ENCODE measurements around the gene CADPS.

The CADPS gene

DNA sequence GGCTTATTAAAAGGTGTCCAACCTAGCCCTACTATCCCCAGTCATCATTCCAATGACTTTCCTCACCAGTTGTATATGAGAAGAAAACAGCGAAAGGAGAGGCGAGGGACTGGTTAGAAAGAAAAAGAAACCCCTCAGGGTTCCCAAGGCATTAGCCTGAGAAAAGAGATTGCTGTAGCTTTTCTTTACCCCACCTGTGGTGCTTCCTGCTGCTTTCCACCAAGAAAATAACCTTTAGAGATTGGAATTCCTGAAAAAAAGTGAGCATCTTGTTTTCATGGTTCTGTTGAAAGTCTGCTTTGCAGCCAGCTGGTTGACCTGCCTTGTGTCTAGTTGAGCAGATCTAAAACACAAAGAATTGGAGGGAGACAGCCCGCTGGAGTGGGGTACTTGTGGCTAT, 196.4 kb downstream of the CADPS start:
- no peak for DNase-seq

DNA sequence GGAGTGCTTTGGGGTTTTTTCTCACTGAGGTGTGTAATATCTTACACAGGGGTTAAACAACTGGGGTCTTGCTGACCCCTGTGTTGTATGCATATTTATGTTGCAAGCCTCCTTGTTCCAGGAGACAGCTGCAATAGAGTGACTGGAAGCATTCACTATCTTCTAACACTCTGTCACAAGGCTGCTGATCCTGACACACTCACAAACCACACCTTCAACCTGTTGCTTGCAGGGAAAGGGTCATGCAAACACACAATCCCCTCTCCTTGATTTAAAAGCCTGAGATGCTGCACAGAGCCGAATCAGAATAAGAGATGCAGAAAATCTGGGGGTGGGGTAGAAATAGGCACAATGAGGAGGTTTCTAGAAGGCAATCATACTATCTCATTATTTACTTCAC, 197.3 kb downstream of the CADPS start:
- no peak for DNase-seq

DNA sequence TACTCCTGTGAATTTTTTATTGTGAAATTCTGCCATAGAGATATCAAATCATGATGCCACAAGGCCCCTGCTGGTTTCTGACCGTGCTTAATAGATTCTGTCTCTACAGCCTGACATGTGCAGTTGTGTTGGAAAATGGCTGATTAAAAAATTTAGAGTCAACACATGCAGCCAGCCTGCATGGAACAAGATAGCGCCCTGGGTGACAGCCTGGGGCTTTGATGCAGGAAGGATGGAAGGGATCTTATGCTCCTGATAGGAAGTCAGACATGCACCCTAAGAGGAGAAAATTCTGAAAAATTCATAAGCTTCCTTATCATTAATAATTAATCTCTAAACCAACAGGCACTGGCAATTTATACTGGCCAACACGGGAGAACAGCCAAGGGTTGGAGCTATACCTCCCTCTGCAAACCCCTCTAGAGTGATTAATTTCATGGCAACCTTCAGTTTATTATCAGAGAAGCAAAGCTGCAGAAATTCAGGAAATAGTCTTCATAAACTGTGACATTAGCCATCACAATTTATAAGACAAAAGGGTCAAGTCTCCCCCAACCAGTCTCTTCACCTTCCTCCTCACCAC, 198.4 kb downstream of the CADPS start:
- no peak for DNase-seq

DNA sequence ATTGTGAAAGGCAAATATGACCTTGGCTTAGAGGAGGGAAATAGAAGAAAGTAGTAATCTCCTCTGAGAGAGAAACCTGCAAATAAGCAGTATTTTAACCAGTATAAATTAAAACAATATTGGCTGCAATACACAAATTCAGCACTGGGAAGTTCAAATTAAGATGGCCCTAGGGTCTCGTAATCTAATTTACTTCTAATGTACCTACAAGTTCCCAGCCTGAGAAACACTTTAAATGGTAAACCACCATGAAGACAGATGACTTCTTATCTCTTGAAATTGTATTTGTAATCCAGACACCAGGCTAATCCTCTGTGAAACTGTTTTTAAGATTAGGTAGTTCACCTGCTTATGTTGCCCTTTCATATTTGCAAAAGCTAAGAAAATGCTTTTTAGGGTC, 199.7 kb downstream of the CADPS start:
- no peak for DNase-seq

DNA sequence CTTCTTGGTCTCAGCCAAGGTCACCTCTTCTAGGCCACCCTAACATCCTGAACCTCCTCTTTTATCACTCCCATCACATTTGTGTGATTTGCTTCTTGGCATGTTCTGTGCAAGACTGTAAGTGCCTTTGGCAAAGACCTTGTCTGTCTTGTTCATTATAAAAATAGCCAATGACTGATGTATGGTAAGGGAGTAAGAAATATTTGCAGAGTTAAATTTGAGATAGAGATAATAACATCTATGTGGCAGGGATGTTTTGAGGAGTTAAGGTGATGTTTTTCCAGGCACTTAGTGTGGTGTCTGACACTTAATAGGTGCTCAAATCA, 202.3 kb downstream of the CADPS start:
- no peak for DNase-seq

DNA sequence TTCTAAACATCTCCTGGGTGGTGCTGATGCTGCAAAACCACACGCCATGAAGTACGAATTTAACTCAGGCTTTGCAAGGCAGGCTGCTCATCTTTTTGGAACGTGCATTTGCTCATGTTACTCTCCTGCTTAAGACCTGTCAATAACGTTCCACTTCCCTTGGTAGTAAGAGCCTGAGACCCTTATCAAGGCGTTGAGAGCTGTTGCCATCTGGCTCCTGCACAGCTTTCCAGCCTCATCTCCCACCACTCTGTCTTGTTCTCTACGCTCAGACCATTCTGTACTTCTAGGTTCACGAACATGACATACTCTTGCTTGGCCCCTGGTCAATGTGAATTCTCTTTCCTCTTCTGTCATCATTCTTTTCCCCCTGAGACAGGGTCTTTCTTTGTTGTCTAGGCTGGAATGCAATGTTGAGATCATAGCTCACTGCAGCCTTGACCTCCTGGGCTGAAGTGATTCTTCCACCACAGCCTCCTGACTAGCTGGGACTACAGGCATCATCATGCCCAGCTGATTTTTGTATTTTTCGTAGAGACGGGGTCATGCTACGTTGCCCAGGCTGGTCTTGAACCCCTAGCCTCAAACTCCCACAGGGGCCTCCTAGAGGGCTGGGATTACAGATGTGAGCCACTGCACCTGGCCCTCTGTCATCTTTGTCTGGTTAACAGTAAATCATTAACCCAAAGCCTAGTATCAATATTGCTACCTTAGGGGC, 202.8 kb downstream of the CADPS start:
- no peak for DNase-seq

DNA sequence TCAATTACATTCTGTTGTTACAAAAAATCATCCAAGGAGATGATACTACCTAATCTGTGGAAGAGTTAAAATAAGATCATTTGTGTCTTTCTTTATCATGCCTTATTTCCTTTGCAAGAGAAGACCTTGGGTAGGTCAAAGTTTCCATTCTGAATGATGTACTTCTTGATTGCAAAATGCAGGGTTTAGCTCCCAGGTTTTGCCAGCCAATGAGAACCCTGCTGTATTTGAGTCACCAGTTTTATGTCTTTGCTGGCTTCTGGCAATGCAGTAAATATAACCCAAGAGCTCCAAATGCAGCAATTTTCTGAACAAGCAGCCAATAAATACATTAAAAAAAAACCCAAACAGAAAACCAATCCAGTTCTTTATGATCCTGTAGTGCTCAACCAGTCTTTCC, 204.9 kb downstream of the CADPS start:
- DNase-seq, result no peak

DNA sequence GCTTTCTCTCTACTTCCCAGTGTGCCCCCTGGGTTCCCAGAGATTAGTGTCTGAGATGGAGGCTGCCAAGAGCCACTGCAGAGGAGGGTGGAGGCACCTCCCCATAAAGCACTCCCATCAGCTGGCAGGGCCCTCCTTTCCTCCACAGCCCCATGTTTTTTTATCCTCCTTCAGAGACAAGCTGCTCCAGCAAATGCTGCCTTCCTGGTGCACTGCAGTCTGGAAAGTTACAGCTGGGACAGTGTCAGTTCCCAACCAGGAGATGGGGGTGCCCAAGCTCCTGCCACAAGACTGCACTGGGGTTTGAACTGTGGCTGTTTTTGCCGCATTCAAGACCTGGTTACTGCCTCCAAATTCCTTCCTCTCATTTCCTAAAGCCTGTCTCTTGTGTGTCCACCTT, 206.1 kb downstream of the CADPS start:
- no peak for DNase-seq

DNA sequence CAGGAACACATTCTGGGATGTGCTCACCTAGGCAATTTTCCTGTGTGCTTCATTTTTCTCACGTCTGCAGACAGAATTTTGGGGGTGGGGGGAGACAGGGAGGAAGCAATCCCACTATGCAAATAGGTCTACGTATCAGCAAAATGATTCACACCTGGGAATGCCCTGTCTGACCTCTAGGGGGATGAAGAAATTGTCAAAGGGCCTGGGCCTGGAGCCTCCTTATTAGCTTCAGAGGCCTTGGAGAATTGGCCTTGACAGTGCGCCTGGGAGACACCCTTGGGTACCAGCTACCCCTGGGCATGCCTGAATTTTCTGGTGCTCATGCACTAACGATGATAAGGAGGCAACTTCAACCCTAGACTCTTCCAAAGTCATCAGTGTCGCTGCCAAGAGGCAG, 207.5 kb downstream of the CADPS start:
- no peak for DNase-seq

DNA sequence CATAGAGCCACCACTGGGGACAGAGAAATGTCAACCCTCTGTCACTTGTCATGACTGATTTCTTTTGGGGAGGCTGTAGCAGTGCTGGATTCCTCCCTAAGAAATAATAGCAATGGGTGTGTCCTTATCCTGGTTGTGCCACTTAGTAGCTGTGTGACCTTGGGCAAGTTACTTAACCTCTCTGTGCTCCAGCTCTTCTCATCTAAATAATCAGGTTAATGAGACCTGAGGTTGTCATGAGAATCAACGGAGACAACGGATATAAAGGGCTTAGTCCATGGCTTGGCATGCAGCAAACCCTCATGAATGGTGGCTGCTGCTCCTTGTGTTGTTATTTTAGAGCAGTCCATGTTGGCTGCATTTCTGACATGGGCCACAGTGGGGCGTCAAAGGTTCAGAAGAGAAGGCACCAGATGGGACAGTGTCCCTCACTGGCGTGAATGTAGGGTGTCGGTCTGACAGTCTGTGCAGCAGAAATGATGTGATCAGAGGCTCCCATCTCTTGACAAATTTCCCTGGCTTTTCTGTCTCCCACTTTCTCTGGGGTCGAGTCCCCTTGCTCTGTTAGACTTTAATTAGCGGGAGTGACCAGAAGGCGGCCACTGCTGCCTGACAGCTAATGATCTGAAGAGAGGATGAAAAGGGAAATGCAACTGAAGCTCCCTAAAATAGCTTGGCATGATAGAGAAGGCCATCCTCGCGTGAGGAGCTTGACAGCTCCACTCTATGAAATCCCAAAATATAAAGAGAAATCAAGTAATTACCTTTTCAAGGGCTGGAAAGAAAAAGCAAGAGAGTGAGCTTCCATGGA, 209.4 kb downstream of the CADPS start:
- DNase-seq, result peak; percentile 2

DNA sequence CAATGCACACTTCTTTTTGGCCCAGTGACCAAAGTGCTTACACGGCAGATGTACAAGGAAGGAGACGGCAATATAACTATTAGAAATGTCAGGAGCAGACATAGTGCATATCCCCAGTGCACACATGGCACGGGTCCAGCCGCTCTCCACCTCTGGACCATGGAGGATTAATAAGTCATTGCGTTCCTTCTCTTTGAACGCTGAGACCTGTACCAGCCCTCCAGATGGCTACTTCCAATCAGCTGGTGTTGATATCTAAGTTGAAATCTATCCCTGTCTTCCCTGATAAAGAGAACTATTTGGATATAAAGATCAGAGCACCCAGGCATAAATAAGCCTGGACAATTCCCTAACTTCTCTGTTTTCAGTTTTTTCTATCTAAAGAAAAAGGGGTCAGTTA, 212.5 kb downstream of the CADPS start:
- no peak for DNase-seq

DNA sequence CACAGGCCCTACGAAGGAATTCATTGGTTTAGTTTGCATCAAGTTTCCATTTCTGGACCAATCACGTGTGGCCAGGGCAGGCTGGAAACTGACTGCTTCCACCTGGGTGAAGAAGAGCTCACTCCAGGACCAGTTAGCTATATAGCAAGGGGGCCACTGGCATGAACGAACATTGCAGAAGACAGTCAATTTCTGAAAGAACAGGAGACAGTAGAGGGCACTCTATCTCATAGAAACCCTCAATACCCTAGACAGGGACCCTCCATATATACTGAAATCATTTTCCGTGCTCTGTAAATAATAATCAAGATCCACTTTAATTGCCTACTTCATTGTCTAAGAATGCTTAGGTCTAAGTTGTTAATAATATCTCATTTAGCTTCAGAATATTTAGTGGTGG, 215.6 kb downstream of the CADPS start:
- no peak for DNase-seq

DNA sequence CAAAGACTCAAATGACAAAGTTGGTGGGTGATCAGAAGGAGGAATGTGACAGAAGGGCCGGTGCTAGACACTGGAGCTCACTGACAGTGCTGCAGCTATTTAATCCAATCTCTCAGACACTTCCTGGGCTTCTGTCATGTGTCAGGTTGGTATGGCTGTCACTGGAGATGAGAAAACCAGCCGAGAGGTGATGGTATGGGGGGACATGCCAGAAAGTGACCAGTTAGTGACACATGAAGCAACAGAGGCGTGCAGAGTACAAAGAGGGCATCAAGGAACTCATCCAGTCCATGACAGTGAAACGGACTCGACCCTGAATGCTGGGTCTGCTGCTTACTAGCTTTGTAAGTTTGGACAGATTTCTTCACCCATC, 219.5 kb downstream of the CADPS start:
- DNase-seq, result no peak

DNA sequence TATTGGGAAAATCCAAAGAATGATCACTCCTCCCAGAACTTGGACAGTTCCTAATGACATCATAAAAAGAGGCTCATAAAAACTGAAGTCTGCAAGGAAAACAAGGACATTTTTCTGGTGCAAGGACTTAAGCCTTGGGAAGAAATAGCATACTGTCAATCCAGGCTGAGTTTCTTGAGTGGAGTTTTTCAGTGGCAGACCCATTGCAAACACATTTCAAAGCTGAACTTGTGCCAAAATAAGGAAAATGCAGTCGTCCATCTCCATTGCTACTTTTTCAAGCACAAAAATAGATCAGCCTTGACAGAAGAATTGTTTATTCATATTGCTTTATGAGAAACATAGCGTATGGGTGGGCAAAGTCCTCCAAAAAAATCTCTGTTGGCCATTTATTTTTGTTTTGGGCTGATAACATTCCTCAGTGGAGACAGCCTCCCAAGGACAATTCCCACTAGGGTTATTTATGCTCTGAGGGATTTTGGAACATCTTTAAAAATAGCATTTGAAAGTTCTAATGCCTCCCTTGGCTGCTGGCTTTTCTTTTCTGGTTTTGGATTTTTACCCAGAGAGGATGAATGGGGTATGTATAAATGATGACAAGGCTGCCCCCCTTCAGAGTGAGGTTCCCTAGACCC, 220.0 kb downstream of the CADPS start:
- DNase-seq, result no peak

DNA sequence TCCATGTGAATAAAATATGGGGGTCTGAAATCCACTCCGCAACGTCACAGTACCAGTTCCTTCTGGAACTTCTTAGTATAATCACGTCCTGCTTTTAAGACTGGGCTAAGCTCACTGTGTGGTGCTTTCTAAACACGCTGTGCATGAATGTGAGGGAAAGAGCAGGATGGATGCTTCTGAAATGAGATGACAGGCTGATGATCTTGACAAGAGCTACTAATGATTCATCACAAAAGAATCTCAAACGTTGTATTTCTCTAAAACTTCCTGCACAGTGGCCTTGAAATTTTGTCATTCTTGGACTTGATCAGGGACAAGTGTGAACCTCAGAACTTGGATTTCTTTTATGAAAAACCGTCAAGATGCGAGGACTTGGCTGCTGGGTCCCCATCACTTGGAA, 221.4 kb downstream of the CADPS start:
- DNase-seq, result no peak

DNA sequence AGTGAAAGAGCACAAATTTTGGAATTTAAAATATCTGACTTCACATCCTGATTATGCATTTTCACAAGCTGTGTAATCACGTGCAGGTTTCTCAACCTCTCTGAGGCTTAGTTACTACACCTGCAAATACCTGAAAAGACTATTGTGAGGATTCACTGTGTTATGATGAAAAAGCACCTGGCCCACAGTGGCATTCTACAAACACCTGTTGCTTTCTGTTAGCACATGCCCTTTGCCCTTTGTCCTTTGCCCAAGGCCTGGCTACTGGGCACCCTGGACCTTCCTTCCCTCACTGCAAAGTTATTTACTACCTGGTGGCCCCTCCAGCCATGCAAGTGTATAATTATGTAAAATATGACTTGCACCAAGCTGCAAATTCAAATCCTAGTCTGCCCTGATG, 227.5 kb downstream of the CADPS start:
- DNase-seq, result no peak

DNA sequence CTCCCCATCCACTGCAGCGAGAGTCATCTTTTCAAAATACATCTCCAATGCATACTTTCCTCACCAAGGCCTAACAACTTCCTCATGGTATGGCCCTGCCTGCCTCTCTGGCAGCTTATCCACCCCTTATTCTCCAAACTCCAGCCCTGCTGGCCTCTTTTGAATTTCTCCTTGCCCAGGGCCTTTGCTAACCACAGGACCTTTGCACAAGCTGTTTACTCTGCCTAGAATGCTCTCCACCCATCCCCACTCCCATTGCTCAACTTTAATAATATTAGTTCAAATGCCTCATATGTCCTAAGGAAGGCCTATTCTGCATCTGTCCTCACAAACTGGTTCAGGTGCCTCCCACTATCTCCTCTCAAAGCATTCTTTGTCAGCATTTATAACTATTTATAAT, 230.7 kb downstream of the CADPS start:
- DNase-seq, result no peak

DNA sequence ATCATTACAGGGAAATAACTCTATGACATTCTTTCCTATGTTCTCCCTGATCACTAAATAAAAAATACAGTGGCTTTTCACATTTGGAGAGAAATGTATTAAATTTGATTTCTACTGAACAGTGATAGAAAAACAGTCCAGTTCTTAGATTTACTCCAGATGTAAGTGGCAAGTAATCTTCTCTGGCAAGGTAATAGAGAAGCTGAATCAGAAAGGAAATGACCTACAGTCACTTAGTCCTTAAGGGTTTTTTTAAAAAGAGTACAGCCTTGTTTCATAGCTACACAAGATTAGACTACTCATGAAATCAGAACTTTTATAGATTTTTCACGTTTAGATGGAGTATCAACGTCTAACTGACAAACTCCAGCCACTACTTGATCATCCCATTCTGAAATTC, 236.9 kb downstream of the CADPS start:
- no peak for DNase-seq

DNA sequence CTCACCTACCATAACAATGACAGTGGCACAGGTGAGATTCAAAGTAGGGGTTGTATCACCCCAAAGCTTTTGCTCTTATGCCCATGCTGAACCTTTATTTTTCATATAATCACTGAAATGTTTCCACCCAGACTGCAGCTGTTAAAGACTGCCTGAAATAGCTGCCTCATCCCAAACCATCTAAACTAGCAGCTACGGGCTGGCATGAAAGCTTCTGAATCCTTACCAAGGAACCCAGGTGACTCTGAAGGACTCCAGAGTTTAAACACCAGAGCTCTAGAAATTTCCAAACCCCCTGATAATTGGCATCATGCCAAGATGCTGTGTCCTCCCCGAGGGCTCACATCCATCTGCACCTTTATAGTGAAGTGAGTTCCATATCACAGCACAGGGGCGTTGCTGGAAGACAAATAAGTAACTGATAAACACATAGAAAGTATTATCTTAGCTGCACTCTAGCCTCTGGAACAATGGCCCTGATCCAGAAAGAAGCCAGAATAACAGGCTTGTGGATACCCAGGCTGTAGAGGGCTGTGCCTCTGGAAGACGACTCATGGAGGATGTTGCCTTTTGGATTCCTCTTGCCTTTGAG, 238.9 kb downstream of the CADPS start:
- DNase-seq, result no peak

DNA sequence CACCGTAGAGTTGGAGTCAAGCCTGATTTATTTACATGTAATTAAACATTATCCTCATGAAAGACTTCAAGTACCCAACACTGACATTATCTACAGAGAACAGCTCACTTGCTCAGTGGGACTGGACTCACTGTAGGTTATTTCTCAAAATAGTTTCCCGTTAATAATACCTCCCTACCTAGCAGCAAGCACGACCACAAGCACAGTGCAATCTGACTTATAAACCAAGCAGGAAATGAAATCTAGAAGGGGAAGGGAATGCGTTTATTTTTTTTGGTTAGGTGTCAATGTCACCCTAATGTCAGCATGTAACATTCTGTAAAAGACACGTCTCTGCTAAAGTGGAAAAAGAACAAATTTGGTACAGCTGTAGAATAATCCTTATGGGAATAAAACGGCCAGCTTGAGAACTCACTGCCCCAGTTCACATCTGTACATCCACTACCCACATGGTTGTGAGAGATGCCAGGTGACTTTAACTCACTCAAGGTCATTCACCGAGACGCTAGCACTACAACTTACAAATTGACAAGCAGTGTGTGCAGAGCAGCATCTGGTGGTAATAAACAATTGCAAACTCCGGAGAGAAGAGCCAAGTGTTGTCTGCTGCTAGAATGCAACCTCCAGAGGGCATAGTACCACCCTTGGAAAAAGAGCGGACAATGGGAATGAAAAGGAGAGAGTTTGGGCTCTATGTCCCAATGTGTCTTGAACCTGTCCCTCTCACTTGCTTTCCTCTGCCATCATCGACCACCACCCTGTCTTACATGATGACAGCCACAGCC, 242.5 kb downstream of the CADPS start:
- DNase-seq, result no peak

DNA sequence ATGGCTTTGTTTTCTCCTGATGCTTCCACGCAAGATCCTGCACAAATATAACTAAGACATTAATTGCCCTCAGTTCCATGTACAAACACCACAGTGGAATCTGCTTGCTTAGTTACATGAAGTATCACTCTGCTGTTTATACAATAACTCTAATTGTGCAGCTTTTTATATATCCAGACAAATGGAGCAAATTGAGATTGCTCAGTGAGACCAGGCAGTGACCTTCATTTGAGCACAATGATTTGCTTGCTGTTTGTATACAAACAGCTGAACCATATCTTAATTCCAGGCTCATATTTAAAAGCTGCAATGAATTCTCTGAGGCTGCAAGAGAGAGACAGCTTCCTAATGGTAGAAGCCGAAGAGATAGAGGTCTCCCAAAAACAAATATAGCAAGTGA, 243.7 kb downstream of the CADPS start:
- DNase-seq, result no peak

DNA sequence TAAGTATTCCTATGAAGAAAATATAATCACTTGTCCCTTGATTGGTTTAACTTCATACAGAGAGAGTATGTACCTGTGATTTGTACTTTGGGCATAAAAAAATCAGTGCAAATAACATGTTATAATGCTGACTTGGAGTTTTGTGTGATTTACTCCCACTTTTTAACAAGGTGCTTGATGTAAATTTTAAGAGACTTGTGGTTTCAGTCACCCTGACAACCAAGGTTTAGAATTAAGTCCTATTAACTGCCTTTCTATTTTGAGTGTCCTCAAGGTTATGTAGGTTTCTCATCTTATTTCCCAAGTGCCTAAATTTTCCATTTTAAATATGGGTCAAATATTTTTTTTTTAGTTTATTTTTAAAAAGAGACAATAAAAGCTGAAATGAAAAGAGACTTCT, 244.6 kb downstream of the CADPS start:
- DNase-seq, result no peak

DNA sequence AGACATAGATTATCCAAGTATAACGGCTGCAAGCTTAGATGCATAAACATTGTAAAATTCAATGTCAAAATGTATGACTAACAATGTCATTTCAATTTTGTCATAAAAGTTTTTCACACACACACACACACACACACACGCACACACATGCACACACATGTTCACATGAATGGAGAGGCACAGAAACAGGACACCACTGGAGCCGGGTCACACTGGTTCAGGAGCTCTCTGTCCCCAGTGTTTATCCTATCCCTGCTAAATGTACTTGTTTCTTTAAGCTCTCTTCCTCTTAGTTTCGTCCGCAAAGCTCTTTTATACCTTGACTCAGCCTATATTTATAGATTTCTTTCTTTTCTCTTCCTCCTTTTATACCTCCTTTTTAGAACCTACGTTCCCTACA, 249.9 kb downstream of the CADPS start:
- DNase-seq, result no peak

Measured in activated CD4-positive, alpha-beta T cell treated with anti-CD3 and anti-CD28 coated beads, Interleukin-2, amount 50 U/mL, for 1 hour (primary cell).